GM12801 (cell line): ENCODE measurements around the gene CHIC2.

ENCODE experiments used
- CTCF ChIP-seq: IDR thresholded peaks from one replicate; pipeline ENCODE4 v1.5.1; 2011; ENCODE audit warnings: control low read depth; ENCODE audit not compliant: insufficient read length; ENCODE audit errors: extremely low read depth

The CHIC2 gene

GRCh38 chr4:53990641-53991040, 73.8 kb downstream of the CHIC2 start:
- no peak for TF ChIP-seq CTCF

GRCh38 chr4:53987761-53988171, 76.6 kb downstream of the CHIC2 start:
- TF ChIP-seq CTCF, result no peak

GRCh38 chr4:53986062-53986461, 78.3 kb downstream of the CHIC2 start:
- no peak for TF ChIP-seq CTCF

GRCh38 chr4:53981567-53981966, 82.8 kb downstream of the CHIC2 start:
- no peak for TF ChIP-seq CTCF

- TF ChIP-seq CTCF, result no peak
These were observed 83.3 kb downstream of the CHIC2 start for GRCh38 chr4:53981066-53981465.

- TF ChIP-seq CTCF, result no peak
These were observed 89.8 kb downstream of the CHIC2 start for GRCh38 chr4:53974561-53974960.

GRCh38 chr4:53967986-53968385, 96.4 kb downstream of the CHIC2 start:
- TF ChIP-seq CTCF, result no peak

GRCh38 chr4:53963781-53964180, 100.6 kb downstream of the CHIC2 start:
- TF ChIP-seq CTCF, result no peak
